ENCODE results near the gene EZH1. TPM values are rescaled to one million over a fixed set of nuclear protein-coding genes. Genes with fewer than 3 reads are reported as not detected.

The EZH1 gene
- total and polyA plus RNA-seq, 10 of the 15 experiments (the other 5 are each of a cell fraction or from before 2014, with no cell fraction given) = 6.1 to 43.3 (median 16.8) TPM

GRCh38 chr17:42676424-42677011 is 68.3 kb downstream of the EZH1 start, which contains the start of gene PLEKHH3 (continued):
- TF ChIP-seq SKIL (IDR thresholded peaks at IDR 0.05; ENCODE audit: low read depth, poor library complexity, severe bottlenecking) (no peak), TCF3 (IDR thresholded peaks at IDR 0.05; ENCODE audit: borderline replicate concordance, insufficient read depth, low read depth, low read length) (0 out of 2 replicates have a peak, but pooled peaks have one; percentile 12), ESRRA (IDR thresholded peaks at IDR 0.05; ENCODE audit: low read length) (no peak), KLF5 (IDR thresholded peaks at IDR 0.05; ENCODE audit: partially characterized antibody) (no peak), ZNF207 (IDR thresholded peaks at IDR 0.05; ENCODE audit: borderline replicate concordance) (0 out of 2 replicates have a peak, but pooled peaks have one; percentile 27), GATAD2B (conservative IDR thresholded peaks at IDR 0.05; ENCODE audit: low read depth) (peak; percentile 37; the same call in 1 of the 2 replicates), POLR2A (IDR thresholded peaks at IDR 0.05; ENCODE audit: low read depth, low read length) (peak; percentile 69), NR2F1 (conservative IDR thresholded peaks at IDR 0.05) (0 out of 2 replicates have a peak, but pooled peaks have one; percentile 13), IKZF1 (conservative IDR thresholded peaks at IDR 0.05) (peak; percentile 51; the same call in 1 of the 2 replicates), NBN (IDR thresholded peaks at IDR 0.05) (0 out of 2 replicates have a peak, but pooled peaks have one; percentile 11), NKRF (conservative IDR thresholded peaks at IDR 0.05) (peak; percentile 68; the same call in 1 of the 2 replicates), HDGF (IDR thresholded peaks at IDR 0.05) (0 out of 2 replicates have a peak, but pooled peaks have one; percentile 34), NFIC (IDR thresholded peaks at IDR 0.05; ENCODE audit: low read depth, low read length) (no peak), EGR1 (IDR thresholded peaks at IDR 0.05; ENCODE audit: borderline replicate concordance in 1 of 2, low read depth in 2 of 2, low read length in 2 of 2) (no peak), ZBTB33 (IDR thresholded peaks at IDR 0.05) (no peak), TARDBP (IDR thresholded peaks at IDR 0.05; ENCODE audit: borderline replicate concordance) (0 out of 2 replicates have a peak, but pooled peaks have one; percentile 9)

All from GM12878 (cell line).